Thyroid gland (tissue), 4 donors: ENCODE data around the gene RAB21. TPM values are rescaled to one million over a fixed set of nuclear protein-coding genes. Genes with fewer than 3 reads are reported as not detected.
"Not testable (repeated sequence)": the region's sequence is repeated elsewhere in the genome, so short reads cannot be mapped to it uniquely, and the experiment has no call there.

ENCODE experiments used
- DNase-seq, 2 donors: peaks; one replicate each; pipeline ENCODE4 v3.0.0-alpha.2; 2019
- H3K27ac ChIP-seq, 3 donors: fragments of 200-600 bp; sonication (generic); 1 replicate in 2 of 3; 2 replicates in 1 of 3; pipeline ENCODE4 v1.5.1; 2016 to 2019; ENCODE audit warnings: mild to moderate bottlenecking in 1 of 3, moderate library complexity in 1 of 3
- H3K27me3 ChIP-seq: fragments of 200-600 bp; sonication (generic); one replicate; pipeline ENCODE4 v1.5.1; 2019
- H3K36me3 ChIP-seq, 2 donors: fragments of 200-600 bp; sonication (generic); one replicate each; pipeline ENCODE4 v1.5.1; 2016 to 2019
- H3K4me1 ChIP-seq, 2 donors: fragments of 200-600 bp; sonication (generic); one replicate each; pipeline ENCODE4 v1.5.1; 2017 to 2019
- H3K4me3 ChIP-seq, 3 donors: fragments of 200-600 bp; sonication (generic); replicated peaks in 1 of 3; 1 replicate in 2 of 3; 2 replicates in 1 of 3; pipeline ENCODE4 v1.5.1; 2016; ENCODE audit warnings: mild to moderate bottlenecking in 1 of 3
- H3K9me3 ChIP-seq: fragments of 200-600 bp; sonication (generic); one replicate; pipeline ENCODE4 v1.5.1; 2017
- CTCF ChIP-seq, 6 experiments: fragments of 200-600 bp in 3 of 6; fragments of 450-650 bp in 3 of 6; sonication (generic) in 3 of 6; IDR thresholded peaks; one replicate each; pipeline ENCODE4 v1.5.1; 2016 to 2019; ENCODE audit warnings: antibody characterized with exemption in 6 of 6, mild to moderate bottlenecking in 2 of 6, inconsistent platforms in 1 of 6, moderate library complexity in 1 of 6
- POLR2A ChIP-seq, 2 donors: fragments of 450-650 bp; IDR thresholded peaks; one replicate each; pipeline ENCODE4 v1.6.1; 2017; ENCODE audit warnings: antibody characterized with exemption in 2 of 2, mild to moderate bottlenecking in 2 of 2, moderate library complexity in 1 of 2
- WGBS, 2 donors: methylation state at CpG; one replicate each; pipeline ENCODE4 v1.1.5; 2017; 5-methylcytosine and 5-hydroxymethylcytosine counted together
- intact Hi-C: fragments of 100-400 bp; cut with DNase I; formaldehyde crosslinking; loops from one replicate; pipeline ENCODE4 v1.15.1; 2023
- total RNA-seq, 4 donors: library from RNA; depleted of rRNA; stranded (reverse); fragments of >200 nt; gene quantifications; one replicate each; pipeline ENCODE4 v1.2.3, GENCODE V29; 2016

RAB21 gene
- total RNA-seq, 4 donors from 2014 or later: 16.0 to 55.1 (median 28.1) TPM

GRCh38 chr12:71760471-71760870, 5.8 kb downstream of the RAB21 start:
- TF ChIP-seq CTCF (IDR thresholded peaks at IDR 0.05) (no peak), POLR2A (IDR thresholded peaks at IDR 0.05) (no peak)
- H3K9me3 ChIP-seq: no peaks in the 10 kb centered on the region
- WGBS, 2 donors: 78 to 79% methylated on average over 3 of the region's 3 CpGs
- H3K36me3 ChIP-seq: no peaks in the 10 kb centered on the region
- H3K27ac ChIP-seq: no peak overlapping the region
- H3K4me1 ChIP-seq: peaks cover 0 to 4% of the 10 kb centered on the region in 2 donors
- DNase-seq: no peak
- H3K27me3 ChIP-seq: no peaks in the 10 kb centered on the region
- intact Hi-C loops: no loop called here
- no peak overlapping the region for H3K4me3 ChIP-seq

- H3K27me3 ChIP-seq, H3K4me1 ChIP-seq, intact Hi-C loops: not testable (repeated sequence)
Observed at GRCh38 chr12:71761354-71761753, 6.7 kb downstream of the RAB21 start.

GRCh38 chr12:71763677-71764379, 9.2 kb downstream of the RAB21 start:
- Histone ChIP-seq H3K36me3 (no peaks in the 10 kb centered on the region), H3K9me3 (no peaks in the 10 kb centered on the region), H3K27ac (no peak overlapping the region), H3K4me1 (no peaks in the 10 kb centered on the region), H3K27me3 (no peaks in the 10 kb centered on the region), H3K4me3 (no peak overlapping the region)
- no peak for DNase-seq
- intact Hi-C loops: no loop called here
- TF ChIP-seq POLR2A (IDR thresholded peaks at IDR 0.05): no peak
- 81 to 88% methylated on average over 4 of the region's 4 CpGs for WGBS, 2 donors

More at GRCh38 chr12:71761354-71761753, 6.7 kb downstream of the RAB21 start:
- H3K4me3 ChIP-seq, DNase-seq, H3K36me3 ChIP-seq, H3K9me3 ChIP-seq, H3K27ac ChIP-seq: not testable (repeated sequence)
- 95 to 100% methylated on average over 1 of the region's 1 CpG for WGBS, 2 donors

GRCh38 chr12:71764587-71765321, 10.1 kb downstream of the RAB21 start:
- H3K27me3 ChIP-seq: no peaks in the 10 kb centered on the region
- H3K4me1 ChIP-seq: no peaks in the 10 kb centered on the region
- no peak overlapping the region for H3K27ac ChIP-seq
- 96% methylated on average over 6 of the region's 6 CpGs for WGBS, 2 donors
- no peak overlapping the region for H3K4me3 ChIP-seq
- DNase-seq: no peak
- no peaks in the 10 kb centered on the region for H3K9me3 ChIP-seq
- H3K36me3 ChIP-seq: no peaks in the 10 kb centered on the region
- TF ChIP-seq CTCF (IDR thresholded peaks at IDR 0.05): no peak
- no peak for TF ChIP-seq POLR2A (IDR thresholded peaks at IDR 0.05)
- intact Hi-C loops: no loop called here

- Histone ChIP-seq H3K9me3 (no peaks in the 10 kb centered on the region), H3K36me3 (peaks cover 0 to 6% of the 10 kb centered on the region in 2 donors), H3K4me3 (no peak overlapping the region), H3K4me1 (no peaks in the 10 kb centered on the region), H3K27ac (no peak overlapping the region), H3K27me3 (no peaks in the 10 kb centered on the region)
- no peak for TF ChIP-seq POLR2A (IDR thresholded peaks at IDR 0.05)
- no peak for TF ChIP-seq CTCF (IDR thresholded peaks at IDR 0.05)
- intact Hi-C loops: no loop called here
- no peak for DNase-seq
- WGBS, 2 donors: 84 to 93% methylated on average over 2 of the region's 2 CpGs
Observed at GRCh38 chr12:71766202-71766601, 11.5 kb downstream of the RAB21 start.

GRCh38 chr12:71767183-71767582, 12.5 kb downstream of the RAB21 start:
- TF ChIP-seq CTCF (IDR thresholded peaks at IDR 0.05): no peak
- H3K27ac ChIP-seq: no peak overlapping the region
- WGBS, 2 donors: 95 to 97% methylated on average over 5 of the region's 5 CpGs
- H3K4me1 ChIP-seq: no peaks in the 10 kb centered on the region
- H3K9me3 ChIP-seq: no peaks in the 10 kb centered on the region
- no peaks in the 10 kb centered on the region for H3K27me3 ChIP-seq
- H3K4me3 ChIP-seq: no peak overlapping the region
- DNase-seq: no peak
- intact Hi-C loops: no loop called here
- peaks cover 3 to 9% of the 10 kb centered on the region in 2 donors for H3K36me3 ChIP-seq
